GM13977 (cell line): ENCODE results near the gene TIMM22.

Experiments used
- DNase-seq: peaks from one replicate; pipeline ENCODE4 v3.0.0; 2012; ENCODE audit warnings: low spot score
- CTCF ChIP-seq: IDR thresholded peaks from 2 replicates; pipeline ENCODE4 v1.5.1; 2012; ENCODE audit warnings: mild to moderate bottlenecking, control low read depth; ENCODE audit not compliant: insufficient read depth; ENCODE audit errors: extremely low read depth, missing control alignments
- in situ Hi-C: fragments of 300-500 bp; cut with MboI; formaldehyde crosslinking; loops from one replicate; pipeline ENCODE4 v1.12.0; 2022; ENCODE audit warnings: low sequenced_read_pairs, low pct_unique_long_range_greater_than_20kb, mixed read lengths, inconsistent platforms; ENCODE audit not compliant: unreplicated experiment

Gene TIMM22

GRCh38 chr17:954431-955164 is 42.3 kb upstream of the TIMM22 start:
- DNase-seq, result no peak
- TF ChIP-seq CTCF, result no peak
- in situ Hi-C loops, result no loop called here

GRCh38 chr17:956905-957304 is 40.0 kb upstream of the TIMM22 start:
- no peak for TF ChIP-seq CTCF
- DNase-seq, result no peak
- in situ Hi-C loops, result no loop called here

GRCh38 chr17:957856-958421 is 39.0 kb upstream of the TIMM22 start:
- in situ Hi-C loops, result no loop called here
- no peak for TF ChIP-seq CTCF
- no peak for DNase-seq

- in situ Hi-C loops, result no loop called here
- DNase-seq, result no peak
- TF ChIP-seq CTCF, result no peak
These were observed 38.0 kb upstream of the TIMM22 start for GRCh38 chr17:958712-959451.

- TF ChIP-seq CTCF, result no peak
- in situ Hi-C loops, result no loop called here
These were observed 34.8 kb upstream of the TIMM22 start for GRCh38 chr17:962166-962565.

GRCh38 chr17:962670-963069 is 34.3 kb upstream of the TIMM22 start:
- in situ Hi-C loops, result no loop called here

More at GRCh38 chr17:962166-962565, 34.8 kb upstream of the TIMM22 start:
- no peak for DNase-seq

More at GRCh38 chr17:962670-963069, 34.3 kb upstream of the TIMM22 start:
- DNase-seq, result no peak
- TF ChIP-seq CTCF, result no peak
